KOPT-K1 (cell line): Measurements from ENCODE around the gene BCAR3.

Source experiments
- H3K27ac ChIP-seq: fragments of 200-600 bp; sonication (generic); 2 replicates; pipeline ENCODE4 v1.5.1; 2016; ENCODE audit warnings: antibody characterized with exemption, mild to moderate bottlenecking, low read depth, low read length; ENCODE audit not compliant: poor library complexity, severe bottlenecking
- H3K36me3 ChIP-seq: fragments of 200-600 bp; sonication (generic); 2 replicates; pipeline ENCODE4 v1.5.1; 2017; ENCODE audit warnings: antibody characterized with exemption, mild to moderate bottlenecking, low read length, moderate library complexity; ENCODE audit not compliant: insufficient read depth
- H3K9me3 ChIP-seq: fragments of 200-600 bp; sonication (generic); 2 replicates; pipeline ENCODE4 v1.5.1; 2017; ENCODE audit warnings: antibody characterized with exemption, low read length, mild to moderate bottlenecking; ENCODE audit not compliant: insufficient read depth, poor library complexity, severe bottlenecking

Gene BCAR3

DNA sequence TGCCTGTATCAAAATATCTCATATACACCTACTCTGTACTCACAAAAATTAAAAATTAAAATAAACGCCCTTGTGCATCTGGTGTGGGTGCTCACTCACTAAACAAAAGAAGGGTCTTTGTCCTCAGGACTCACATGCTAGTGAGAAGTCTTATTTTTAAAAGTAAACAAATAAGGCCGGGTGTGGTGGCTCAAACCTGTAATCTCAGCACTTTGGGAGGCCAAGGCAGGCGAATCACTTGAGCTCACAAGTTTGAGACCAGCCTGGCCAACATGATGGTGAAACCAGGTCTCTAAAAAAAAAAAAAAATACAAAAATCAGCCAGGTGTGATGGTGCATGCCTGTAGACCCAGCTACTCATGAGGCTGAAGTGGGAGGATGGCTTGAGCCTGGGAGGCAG is 51.5 kb downstream of the BCAR3 start:
- Histone ChIP-seq H3K36me3 (no peaks in the 10 kb centered on the region), H3K27ac (no peak overlapping the region)

DNA sequence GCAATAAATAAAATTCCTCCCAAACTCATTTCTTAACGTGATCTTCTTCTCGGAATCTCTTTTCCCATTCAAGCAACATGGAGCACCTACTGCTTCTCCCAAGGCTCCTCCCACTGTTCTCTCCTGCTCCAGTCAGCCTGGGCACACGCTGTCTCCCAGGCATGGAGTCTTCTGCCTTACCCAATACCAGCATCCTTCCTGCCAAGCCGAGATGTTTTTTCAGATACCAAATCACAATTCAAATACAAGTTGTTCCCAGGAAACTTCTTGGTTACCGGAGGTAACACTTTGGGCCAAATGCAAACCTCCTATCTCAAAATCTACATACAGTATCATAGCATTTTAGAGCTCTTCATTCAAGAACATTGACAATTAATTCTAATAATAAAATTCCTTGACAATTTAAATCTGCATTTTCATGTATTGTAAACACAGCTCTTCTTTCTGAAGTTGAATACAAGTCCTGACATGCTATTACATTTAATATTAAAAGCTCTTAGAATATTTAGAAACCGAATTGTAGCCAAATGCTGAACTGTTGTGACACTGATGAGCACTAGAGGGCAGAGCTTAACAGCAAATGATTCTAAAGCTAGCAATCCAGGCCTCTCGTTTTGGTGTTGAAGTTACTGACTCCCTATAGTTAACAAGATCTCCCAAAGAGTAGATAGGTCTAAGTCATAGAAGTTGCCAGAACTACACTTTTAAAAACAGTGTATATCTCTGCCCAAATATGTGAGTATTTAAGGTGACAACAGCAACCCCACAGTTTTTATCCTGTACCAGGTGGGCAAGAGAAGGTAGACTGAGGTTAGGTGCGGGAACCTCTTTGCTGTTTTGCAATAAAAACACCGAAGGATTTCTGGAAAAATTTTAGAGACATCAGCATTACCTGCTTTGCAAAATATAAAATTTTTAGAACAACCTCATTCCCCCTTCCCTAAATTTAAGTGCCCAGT is 52.3 kb downstream of the BCAR3 start:
- H3K9me3 ChIP-seq, result no peaks in the 10 kb centered on the region

More for the DNA sequence above, 51.5 kb downstream of the BCAR3 start:
- peaks cover 5% of the 10 kb centered on the region for H3K9me3 ChIP-seq

DNA sequence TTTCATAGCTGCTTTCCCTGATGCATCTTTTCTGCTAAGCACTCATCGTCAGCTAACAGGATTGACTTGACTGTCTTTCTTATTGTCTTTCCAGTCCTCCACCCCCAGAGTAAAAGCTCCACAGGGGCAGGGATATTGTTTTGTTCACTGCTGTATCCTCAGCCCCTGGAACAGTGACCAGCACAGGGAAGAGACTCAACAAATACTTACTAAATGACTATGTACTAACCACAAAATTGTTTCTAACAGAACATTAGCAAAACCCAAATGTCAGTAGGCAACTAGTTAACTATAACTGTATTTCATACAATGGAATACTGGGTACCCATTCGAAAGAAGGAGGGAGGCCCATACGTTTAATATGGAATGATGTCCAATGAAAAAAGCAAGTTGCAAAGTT is 53.0 kb downstream of the BCAR3 start:
- Histone ChIP-seq H3K27ac (no peak overlapping the region), H3K36me3 (no peaks in the 10 kb centered on the region)

More for the DNA sequence above, 52.3 kb downstream of the BCAR3 start:
- H3K36me3 ChIP-seq, result no peaks in the 10 kb centered on the region
- no peak overlapping the region for H3K27ac ChIP-seq

DNA sequence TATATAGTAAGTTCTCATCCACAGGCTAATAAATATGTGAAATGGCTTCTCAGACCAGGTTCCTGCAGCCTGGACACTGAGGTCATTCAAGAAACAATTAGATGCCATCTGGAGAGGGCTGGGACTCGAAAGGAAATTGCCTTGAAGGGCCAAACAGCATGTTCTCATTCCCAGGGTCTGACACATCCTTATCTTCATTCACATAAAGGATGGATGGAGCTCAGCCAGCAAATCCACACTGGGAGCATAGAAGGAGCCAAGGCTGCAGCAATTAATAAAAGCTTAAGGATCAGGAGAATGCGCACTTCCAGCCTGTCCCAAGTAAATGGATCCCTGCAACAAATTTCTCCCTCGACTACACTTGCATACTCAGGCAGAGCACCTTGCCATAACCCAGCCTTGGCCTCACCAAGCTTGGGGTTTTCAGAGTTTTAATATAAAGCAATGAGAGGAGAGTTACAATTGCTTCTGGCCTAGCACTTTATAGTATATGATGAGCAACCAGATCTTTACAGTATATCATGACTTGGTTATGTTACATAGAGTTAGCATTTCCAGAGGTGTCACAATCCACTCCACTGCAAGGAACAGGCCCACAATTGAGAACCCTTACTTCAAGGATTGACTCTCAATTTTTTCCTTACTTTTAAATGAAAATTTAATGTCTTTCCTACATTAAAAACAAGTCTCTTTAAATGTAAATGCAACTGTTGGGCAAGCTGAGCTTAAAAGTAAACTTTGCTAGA is 55.9 kb downstream of the BCAR3 start:
- no peaks in the 10 kb centered on the region for H3K36me3 ChIP-seq
- no peak overlapping the region for H3K27ac ChIP-seq
- no peaks in the 10 kb centered on the region for H3K9me3 ChIP-seq

More for the DNA sequence above, 53.0 kb downstream of the BCAR3 start:
- no peaks in the 10 kb centered on the region for H3K9me3 ChIP-seq

DNA sequence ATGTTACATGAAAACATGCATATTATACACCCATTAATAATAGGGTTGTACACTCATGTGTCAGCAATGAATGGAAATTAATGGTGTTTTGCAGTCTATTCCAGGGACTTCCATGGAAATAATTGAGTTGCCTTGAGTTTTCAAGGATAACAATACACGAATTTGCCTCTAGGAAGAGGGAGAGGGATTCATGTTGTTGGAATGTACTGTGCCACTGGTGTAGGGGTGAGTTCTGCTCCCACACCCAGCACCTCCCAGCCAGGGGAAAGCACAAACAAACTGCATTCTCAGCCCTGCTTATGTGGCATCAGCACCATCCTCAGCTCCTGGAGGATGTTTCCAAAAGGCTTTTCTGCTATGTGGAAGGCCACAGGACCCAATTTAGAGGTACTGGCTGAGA is 57.8 kb downstream of the BCAR3 start:
- no peak overlapping the region for H3K27ac ChIP-seq
- no peaks in the 10 kb centered on the region for H3K9me3 ChIP-seq
- H3K36me3 ChIP-seq, result no peaks in the 10 kb centered on the region

DNA sequence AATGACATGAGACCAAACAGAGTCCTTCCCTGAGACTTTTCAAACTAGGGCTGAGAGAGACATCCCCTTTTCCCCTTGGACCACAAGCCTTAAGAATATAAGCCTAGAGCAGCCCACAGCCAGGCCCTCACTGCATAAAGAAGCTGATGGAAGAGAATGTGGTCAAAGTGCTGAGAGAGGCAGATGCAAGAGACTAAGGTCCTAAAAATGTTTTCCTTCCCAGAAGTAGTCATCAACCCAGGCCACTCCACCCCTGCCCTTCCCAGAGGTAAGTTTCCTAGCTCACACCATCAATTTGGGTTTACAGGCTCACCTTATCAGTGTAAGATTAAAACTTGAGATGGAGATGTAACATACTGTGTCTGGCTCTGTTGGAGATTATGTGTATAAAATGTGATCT is 58.2 kb downstream of the BCAR3 start:
- Histone ChIP-seq H3K9me3 (no peaks in the 10 kb centered on the region), H3K36me3 (no peaks in the 10 kb centered on the region), H3K27ac (no peak overlapping the region)

DNA sequence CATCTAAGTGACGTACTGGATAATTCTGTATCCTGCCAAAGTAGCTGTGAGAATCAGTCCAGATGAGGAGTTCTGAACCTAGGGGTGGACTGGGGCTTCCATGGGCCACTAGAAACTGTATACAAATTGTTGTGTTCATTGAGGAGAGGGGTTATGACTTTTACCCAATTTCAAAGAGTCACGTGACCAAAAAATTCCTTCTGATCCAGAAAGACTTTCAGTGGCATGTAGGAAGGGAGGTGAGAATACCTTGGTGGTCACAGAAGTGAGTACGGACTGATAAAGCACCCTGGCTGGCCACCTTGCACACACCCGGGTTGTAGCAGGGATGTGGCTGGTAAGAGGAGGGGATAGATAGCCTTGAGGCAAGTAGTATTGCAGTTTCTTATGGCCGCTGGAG is 60.4 kb downstream of the BCAR3 start:
- Histone ChIP-seq H3K36me3 (no peaks in the 10 kb centered on the region), H3K27ac (no peak overlapping the region), H3K9me3 (no peaks in the 10 kb centered on the region)

DNA sequence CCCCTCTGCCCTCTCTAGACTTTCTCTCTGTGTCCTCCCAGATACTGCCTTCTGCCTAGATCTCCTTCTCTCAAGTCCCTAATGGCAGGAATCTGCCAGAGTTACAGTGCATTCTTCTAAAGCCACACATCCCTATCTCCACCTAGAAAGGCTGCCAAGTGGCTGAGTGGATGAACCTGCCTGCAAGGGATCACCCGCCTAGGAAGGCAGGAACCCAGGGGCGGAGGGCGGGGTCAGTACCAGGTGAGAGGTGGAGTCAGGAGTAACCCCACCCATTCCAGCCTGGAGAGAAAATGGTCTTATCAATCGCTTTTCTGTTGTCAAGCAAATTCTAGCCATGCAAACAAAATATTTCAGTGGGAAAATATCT is 60.8 kb downstream of the BCAR3 start:
- Histone ChIP-seq H3K27ac (no peak overlapping the region), H3K9me3 (no peaks in the 10 kb centered on the region), H3K36me3 (no peaks in the 10 kb centered on the region)

DNA sequence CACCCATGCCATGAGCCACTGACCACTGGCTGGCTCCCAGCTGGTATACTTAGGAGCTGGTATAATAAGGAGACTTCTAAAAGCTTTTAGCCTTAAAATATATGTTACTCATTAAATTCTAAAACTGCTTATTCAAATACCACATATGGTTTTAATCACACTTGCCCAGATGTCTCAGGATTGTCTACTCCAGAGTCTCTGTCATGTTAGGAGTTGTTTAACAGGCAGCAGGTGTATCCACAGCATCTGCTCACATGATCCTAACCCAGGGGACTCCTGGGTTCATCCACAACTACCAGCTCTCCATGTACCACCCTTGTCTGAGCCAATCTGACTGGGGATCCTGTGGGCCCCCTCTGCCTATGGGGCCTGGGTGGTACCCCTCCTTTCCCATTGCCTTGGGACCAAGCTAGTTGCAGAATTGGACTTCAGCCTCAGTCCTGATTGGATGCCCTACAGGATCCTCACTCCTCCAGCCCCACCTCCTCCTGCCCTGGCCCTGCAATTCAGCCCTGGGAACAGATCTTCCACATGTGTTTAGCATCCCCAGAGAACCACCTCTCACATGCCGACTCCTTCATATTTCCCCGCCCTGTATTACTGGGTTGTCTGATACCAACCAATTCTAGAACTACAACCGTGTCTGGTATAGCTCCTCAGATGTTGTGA is 61.3 kb downstream of the BCAR3 start:
- Histone ChIP-seq H3K27ac (no peak overlapping the region), H3K9me3 (no peaks in the 10 kb centered on the region), H3K36me3 (no peaks in the 10 kb centered on the region)

DNA sequence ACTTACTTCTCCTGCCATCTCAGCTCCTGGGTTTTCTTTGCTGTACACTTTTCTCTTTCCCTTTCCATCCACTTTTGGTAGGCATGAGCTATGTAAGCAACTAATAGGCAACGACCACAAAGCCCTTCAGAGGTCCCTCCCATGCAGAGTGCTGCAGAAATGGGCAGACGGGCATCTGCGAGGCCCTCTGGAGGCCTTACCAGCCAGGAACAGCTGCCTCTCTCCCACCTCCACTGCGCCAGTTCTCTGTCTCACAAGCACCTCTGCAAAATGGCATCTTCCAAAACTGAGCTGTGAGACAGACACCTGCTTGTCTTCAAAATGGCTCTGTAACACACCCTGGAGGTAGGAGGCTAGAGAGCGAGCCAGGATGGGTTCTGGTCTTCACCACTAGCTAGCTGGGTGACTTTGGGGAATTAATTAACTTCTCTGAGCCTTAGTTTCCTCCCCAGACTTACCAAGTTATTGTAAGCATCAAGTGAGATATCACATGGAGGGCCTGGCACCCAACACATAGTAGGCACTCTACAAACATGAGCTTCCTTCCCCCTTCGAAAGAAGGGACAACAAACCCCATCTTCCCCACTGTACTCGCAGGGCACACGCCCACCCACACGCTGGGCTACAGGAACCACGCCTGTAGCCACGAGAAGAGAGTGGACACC is 62.0 kb downstream of the BCAR3 start:
- Histone ChIP-seq H3K36me3 (no peaks in the 10 kb centered on the region), H3K9me3 (no peaks in the 10 kb centered on the region), H3K27ac (no peak overlapping the region)

DNA sequence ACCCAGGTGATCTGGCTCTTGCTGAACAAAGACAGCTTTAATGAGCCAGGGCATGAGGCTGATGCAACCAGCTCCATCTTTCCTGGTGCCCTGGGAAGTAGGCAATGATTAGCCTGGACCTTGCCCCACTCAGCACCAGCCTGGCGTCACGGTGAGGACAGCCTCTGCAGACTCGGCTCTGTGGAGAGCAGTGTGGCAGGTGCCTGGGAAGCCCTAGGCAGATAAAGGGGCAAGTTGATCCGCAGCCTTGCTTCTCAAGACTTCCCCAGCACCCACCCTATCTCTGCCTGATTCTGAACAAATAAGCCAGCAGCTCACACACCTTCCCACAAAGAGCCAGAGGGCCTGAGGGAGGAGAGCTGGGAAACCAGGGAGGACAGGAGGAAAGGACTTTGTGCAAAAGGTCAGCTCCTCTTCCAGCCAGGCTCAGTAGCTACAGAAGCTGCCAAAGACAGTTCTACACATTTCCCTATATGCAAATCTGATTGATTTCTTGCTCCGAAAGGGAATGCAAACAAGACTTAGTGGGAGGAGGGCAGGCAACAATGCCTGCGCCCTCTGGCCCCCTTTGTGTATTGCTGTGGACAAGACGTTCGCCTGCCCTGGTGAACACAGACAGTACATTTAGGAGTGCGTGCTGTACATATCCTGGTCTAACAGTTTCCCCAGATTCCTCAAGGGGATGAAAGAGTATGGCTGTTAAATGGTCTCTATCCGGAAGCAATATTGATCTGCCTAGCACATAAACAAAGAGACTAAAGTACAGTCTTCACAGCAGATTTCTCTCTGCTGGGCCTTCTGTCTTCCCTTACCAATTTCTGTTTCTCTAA is 63.8 kb downstream of the BCAR3 start:
- Histone ChIP-seq H3K27ac (no peak overlapping the region), H3K36me3 (no peaks in the 10 kb centered on the region), H3K9me3 (no peaks in the 10 kb centered on the region)

DNA sequence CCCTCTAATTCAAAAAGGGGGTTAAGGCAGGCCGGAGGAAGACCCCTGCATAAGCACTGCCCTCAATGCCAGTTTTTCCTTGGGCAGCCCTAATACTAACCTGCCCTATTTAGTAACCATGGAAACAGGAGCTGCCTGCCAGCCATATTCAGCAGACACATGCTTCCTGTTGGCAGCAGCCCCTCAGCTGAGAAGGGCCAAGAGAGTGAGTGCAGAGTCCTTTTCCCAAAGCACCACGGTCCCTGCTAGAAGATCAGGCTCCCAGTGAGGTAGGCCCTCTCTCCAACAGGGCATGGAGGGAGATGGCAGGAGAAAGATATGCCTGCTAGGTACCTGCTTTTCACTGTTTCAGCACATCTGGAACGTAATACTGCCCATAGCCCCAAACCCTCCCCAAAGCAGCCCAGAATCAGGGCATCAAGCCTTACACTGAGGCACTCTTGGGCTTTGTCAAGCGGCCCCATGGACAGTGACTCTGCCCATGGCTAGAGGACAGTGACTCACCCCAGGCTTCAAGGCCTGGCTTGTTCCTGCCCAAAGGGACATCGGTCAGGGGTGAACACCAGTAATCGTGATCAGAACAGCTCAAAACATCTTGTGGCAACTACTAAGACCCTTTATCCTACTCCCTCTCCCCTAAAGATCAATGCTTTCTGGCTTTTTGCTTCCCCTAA is 64.5 kb downstream of the BCAR3 start:
- Histone ChIP-seq H3K27ac (no peak overlapping the region), H3K36me3 (no peaks in the 10 kb centered on the region), H3K9me3 (no peaks in the 10 kb centered on the region)

DNA sequence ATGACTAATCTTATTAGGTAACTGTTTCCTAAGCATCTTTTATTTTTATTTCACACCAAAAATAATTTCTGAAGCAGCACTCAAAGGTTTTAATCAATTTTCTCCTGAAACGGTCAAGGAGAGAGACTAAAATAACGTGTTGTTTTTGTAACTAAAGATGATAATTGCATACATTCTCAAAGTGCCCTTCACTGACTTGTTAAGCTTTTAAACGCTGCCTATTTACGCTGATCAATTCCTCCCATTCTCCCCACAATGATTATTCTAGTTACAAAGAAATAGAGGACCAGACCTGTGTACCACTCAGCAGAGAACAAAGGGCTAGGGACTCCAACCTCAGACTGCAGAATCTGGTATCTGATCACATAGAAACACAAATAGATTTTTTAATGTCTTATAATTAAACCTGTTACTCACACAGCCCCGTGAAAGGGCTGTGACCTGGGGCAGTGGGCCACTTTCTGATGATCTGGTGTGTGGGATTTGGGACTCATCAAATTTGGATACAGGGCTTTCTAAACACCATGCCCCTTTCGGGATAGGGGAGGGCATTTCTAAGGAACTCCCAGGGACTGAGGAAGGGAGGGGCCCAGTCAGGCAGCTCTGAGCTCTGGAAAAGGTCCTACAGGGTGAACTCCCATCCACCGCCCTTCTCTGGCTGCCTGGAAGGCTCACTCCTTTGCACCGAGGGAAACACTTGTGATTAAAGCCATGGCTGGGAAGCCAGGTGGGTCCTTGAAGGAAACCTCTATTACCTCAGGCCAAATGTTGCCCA is 65.2 kb downstream of the BCAR3 start:
- no peaks in the 10 kb centered on the region for H3K36me3 ChIP-seq
- H3K9me3 ChIP-seq, result no peaks in the 10 kb centered on the region
- H3K27ac ChIP-seq, result no peak overlapping the region
